Left ventricle myocardium inferior (tissue), 1 donor: Measurements from ENCODE around the gene TARS3. TPM values are rescaled to one million over a fixed set of nuclear protein-coding genes. Genes with fewer than 3 reads are reported as not detected.

ENCODE experiments used
- DNase-seq: peaks from one replicate; pipeline ENCODE4 v3.0.0-alpha.2; 2020
- H3K27ac ChIP-seq: fragments of 200-600 bp; replicated peaks from 2 replicates; pipeline ENCODE4 v1.8.0; 2021
- H3K27me3 ChIP-seq: fragments of 200-600 bp; 2 replicates; pipeline ENCODE4 v1.8.0; 2021; ENCODE audit warnings: low read depth
- H3K36me3 ChIP-seq: fragments of 200-600 bp; 2 replicates; pipeline ENCODE4 v1.8.0; 2021
- H3K4me1 ChIP-seq: fragments of 200-600 bp; 2 replicates; pipeline ENCODE4 v1.8.0; 2021
- H3K4me3 ChIP-seq: fragments of 200-600 bp; 2 replicates; pipeline ENCODE4 v1.8.0; 2021; ENCODE audit warnings: mild to moderate bottlenecking, moderate library complexity
- H3K9me3 ChIP-seq: fragments of 200-600 bp; replicated peaks from 2 replicates; pipeline ENCODE4 v1.8.0; 2021
- CTCF ChIP-seq: fragments of 200-600 bp; IDR thresholded peaks from 2 replicates; pipeline ENCODE4 v1.8.0; 2021; ENCODE audit warnings: antibody characterized with exemption, mild to moderate bottlenecking, borderline replicate concordance
- intact Hi-C: fragments of 100-400 bp; cut with micrococcal nuclease; formaldehyde crosslinking; loops from one replicate; pipeline ENCODE4 v1.11.0; 2022
- total RNA-seq: library from RNA; stranded (reverse); fragmentation: NEBNext Ultra II Directional; extraction: Animal tissue kit (Norgen Biotek cat#: 25700); gene quantifications from one replicate; pipeline ENCODE4 v1.2.1, GENCODE V29; 2021
- donor health status: DM: no; HTN: yes; CAD: no; lungs with severe emphysema.

Gene TARS3
- total RNA-seq, 1 donor from 2014 or later, result 36.2 TPM

GRCh38 chr15:101646672-101647071 is 77.6 kb downstream of the TARS3 start:
- intact Hi-C loops, result no loop called here
- Histone ChIP-seq H3K4me1 (peaks cover 69% of the 10 kb centered on the region), H3K4me3 (no peak overlapping the region), H3K9me3 (no peaks in the 10 kb centered on the region), H3K27me3 (no peaks in the 10 kb centered on the region), H3K36me3 (peaks cover 77% of the 10 kb centered on the region), H3K27ac (peak overlapping the region; percentile 75)
- no peak for TF ChIP-seq CTCF
- DNase-seq, result peak; percentile 33

GRCh38 chr15:101642361-101642760 is 81.9 kb downstream of the TARS3 start:
- Histone ChIP-seq H3K4me3 (no peak overlapping the region), H3K36me3 (peaks cover 71% of the 10 kb centered on the region), H3K4me1 (peaks cover 47% of the 10 kb centered on the region), H3K27ac (peak overlapping the region; percentile 81), H3K27me3 (no peaks in the 10 kb centered on the region), H3K9me3 (no peaks in the 10 kb centered on the region)
- TF ChIP-seq CTCF, result peak; percentile 14
- intact Hi-C loops, result no loop called here
- no peak for DNase-seq

- H3K4me3 ChIP-seq, result no peak overlapping the region
- peak overlapping the region; percentile 81 for H3K27ac ChIP-seq
- intact Hi-C loops, result loop anchor here (2.0 kb wide), 1 partner anchor 345 kb away; no protein-coding TSS in a partner anchor
- no peak for TF ChIP-seq CTCF
- H3K36me3 ChIP-seq, result peaks cover 67% of the 10 kb centered on the region
- no peaks in the 10 kb centered on the region for H3K9me3 ChIP-seq
- no peak for DNase-seq
- H3K4me1 ChIP-seq, result peaks cover 43% of the 10 kb centered on the region
- H3K27me3 ChIP-seq, result no peaks in the 10 kb centered on the region
These were observed 82.4 kb downstream of the TARS3 start for GRCh38 chr15:101641894-101642293.

- Histone ChIP-seq H3K27ac (peak overlapping the region; percentile 81), H3K4me3 (peak overlapping the region; percentile 29), H3K4me1 (peaks cover 39% of the 10 kb centered on the region), H3K9me3 (no peaks in the 10 kb centered on the region), H3K36me3 (peaks cover 60% of the 10 kb centered on the region), H3K27me3 (no peaks in the 10 kb centered on the region)
- intact Hi-C loops, result loop anchor here (2.0 kb wide), 1 partner anchor 344 kb away; no protein-coding TSS in a partner anchor
- peak; percentile 95 for TF ChIP-seq CTCF
- peak; percentile 75 for DNase-seq
These were observed 83.0 kb downstream of the TARS3 start for GRCh38 chr15:101641129-101641764.

GRCh38 chr15:101639667-101640066 is 84.6 kb downstream of the TARS3 start:
- Histone ChIP-seq H3K27ac (peak overlapping the region; percentile 81), H3K27me3 (no peaks in the 10 kb centered on the region), H3K4me1 (peaks cover 38% of the 10 kb centered on the region), H3K9me3 (no peaks in the 10 kb centered on the region), H3K4me3 (no peak overlapping the region), H3K36me3 (peaks cover 44% of the 10 kb centered on the region)
- no peak for DNase-seq
- TF ChIP-seq CTCF, result no peak
- intact Hi-C loops, result loop anchor here (2.0 kb wide), 1 partner anchor 343 kb away; no protein-coding TSS in a partner anchor
